Activated naive CD8-positive, alpha-beta T cell treated with anti-CD3 and anti-CD28 coated beads, Interleukin-2, amount 10 ng/mL, durations not matched to agents 7 days and 5 days (primary cell): ENCODE results near the gene ADGRD1. TPM values are rescaled to one million over a fixed set of nuclear protein-coding genes. Genes with fewer than 3 reads are reported as not detected.

ENCODE experiments used
- ATAC-seq: fragments of 150-1000 bp; cut with Tn5 transposase; one replicate; pipeline ENCODE4 v1.10.0; 2021; ENCODE audit warnings: low read depth, moderate library complexity
- POLR2A ChIA-PET: fragments of 350-600 bp; sonication (Branson Sonifier 250); formaldehyde crosslinking; loops from one replicate; lab custom pipeline; 2021; ENCODE audit warnings: antibody characterized with exemption; lab: Charles Lee
- DNase-seq: peaks from one replicate; pipeline ENCODE4 v3.0.0; 2021
- H3K27ac Mint-ChIP-seq: one replicate; pipeline ENCODE4 v1.8.0; 2022; ENCODE audit warnings: mild to moderate bottlenecking, mixed read lengths
- H3K27me3 Mint-ChIP-seq: one replicate; pipeline ENCODE4 v1.8.0; 2022; ENCODE audit warnings: mild to moderate bottlenecking, moderate library complexity, mixed read lengths
- H3K36me3 Mint-ChIP-seq: one replicate; pipeline ENCODE4 v1.8.0; 2021; ENCODE audit warnings: mild to moderate bottlenecking, mixed read lengths
- H3K4me1 Mint-ChIP-seq: one replicate; pipeline ENCODE4 v1.8.0; 2021; ENCODE audit warnings: mixed read lengths
- H3K4me3 Mint-ChIP-seq: one replicate; pipeline ENCODE4 v1.8.0; 2022; ENCODE audit warnings: mild to moderate bottlenecking, moderate library complexity, mixed read lengths
- H3K9me3 Mint-ChIP-seq: one replicate; pipeline ENCODE4 v1.8.0; 2021; ENCODE audit warnings: mixed read lengths
- total RNA-seq, 2 experiments: library from RNA; stranded (reverse); gene quantifications; one replicate each; pipeline ENCODE4 v1.2.3, GENCODE V29; 2021

Gene ADGRD1
- total RNA-seq, 2 experiments from 2014 or later, result not detected

DNA sequence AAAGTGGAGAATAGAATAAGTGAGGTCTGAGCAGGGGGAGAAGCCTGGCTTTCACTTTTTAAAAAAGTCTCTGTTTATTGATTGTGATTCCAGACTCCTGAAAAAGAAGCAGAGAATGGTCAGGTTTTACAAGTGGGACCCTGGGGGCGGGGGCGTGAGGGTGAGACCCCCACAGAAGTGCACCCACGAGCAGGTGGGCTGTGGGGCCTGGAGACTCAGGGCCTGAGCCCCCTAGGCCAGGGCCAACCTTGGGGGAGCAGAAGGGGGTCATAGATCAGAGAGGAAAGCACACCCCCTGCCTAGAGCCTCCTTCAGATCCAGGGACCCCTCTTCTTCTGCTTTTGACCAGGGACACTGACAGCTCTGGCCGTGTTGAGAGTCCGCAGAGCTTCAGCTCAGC lies 180.3 kb downstream of the ADGRD1 start:
- DNase-seq (no peak), ATAC-seq (no peak)
- H3K36me3 Mint-ChIP-seq, result no peaks in the 10 kb centered on the region
- H3K27ac Mint-ChIP-seq, result no peak overlapping the region
- POLR2A ChIA-PET, result no interaction called here
- H3K4me3 Mint-ChIP-seq, result no peak overlapping the region
- no peaks in the 10 kb centered on the region for H3K4me1 Mint-ChIP-seq
- H3K9me3 Mint-ChIP-seq, result no peaks in the 10 kb centered on the region
- H3K27me3 Mint-ChIP-seq, result no peaks in the 10 kb centered on the region

DNA sequence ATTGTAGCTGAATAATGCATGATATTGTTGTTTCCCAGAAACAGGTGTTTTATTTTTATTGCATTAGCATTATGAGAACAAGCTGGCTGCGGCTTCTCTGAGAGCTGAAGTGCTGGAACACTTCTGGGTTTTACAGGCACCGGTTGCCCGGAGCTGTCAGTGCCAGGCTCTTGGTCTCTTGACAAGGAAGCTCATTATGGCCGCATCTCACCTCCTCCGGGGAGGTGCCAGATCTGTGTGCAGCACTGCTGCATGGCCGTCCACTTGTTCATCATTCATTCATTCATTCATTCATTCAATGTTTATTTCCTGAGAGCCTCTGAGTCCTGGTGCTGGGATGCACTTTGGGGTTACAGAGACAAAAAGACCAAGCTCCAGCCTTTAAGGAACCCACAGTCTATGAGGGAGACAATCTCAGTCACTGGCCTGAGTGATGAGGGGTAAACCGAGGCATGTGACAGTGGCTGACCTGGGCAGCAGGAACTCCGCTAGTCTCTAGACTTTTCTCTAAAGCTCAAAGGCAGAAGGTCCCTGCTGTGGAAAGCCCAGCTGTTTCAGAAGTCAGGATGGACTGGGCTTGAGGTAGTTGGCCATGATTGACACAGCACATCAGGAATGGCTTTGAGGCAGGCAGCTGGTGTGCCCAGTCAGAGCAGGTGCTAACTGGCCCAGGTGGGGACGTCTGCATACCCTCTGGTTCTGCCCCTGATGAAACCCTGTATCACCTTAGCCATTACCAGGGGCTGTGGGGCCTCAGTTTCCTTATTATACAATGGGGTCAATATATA lies 181.0 kb downstream of the ADGRD1 start:
- Mint-ChIP-seq H3K9me3 (no peaks in the 10 kb centered on the region), H3K27ac (no peak overlapping the region), H3K36me3 (no peaks in the 10 kb centered on the region), H3K27me3 (no peaks in the 10 kb centered on the region), H3K4me1 (no peaks in the 10 kb centered on the region), H3K4me3 (no peak overlapping the region)
- POLR2A ChIA-PET, result no interaction called here
- DNase-seq (no peak), ATAC-seq (no peak)

DNA sequence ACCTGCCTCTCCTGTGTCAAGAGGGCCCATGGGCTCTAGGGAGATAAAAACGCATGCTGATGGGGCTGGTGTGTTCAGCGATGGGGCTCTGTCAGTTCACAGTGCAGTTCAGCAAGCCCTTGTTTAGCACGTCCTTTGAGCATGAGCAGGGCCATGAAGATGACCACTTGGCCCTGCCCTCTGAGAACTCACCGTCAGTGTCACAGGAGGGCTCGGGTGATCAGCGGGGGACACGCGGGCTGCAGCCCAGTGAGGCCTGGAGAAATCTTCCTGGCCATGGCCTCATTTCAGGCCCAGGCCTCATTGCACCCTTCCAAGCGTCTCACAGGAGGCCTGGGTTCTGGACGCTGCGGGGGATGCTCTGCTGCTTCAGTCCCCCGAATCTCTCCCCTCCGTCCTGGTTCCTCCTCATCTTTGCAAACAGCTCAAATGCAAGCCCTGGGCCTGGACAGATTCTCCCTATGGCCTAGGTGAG lies 181.6 kb downstream of the ADGRD1 start:
- H3K4me1 Mint-ChIP-seq, result no peaks in the 10 kb centered on the region
- H3K27ac Mint-ChIP-seq, result no peak overlapping the region
- H3K36me3 Mint-ChIP-seq, result no peaks in the 10 kb centered on the region
- ATAC-seq, result no peak
- no peaks in the 10 kb centered on the region for H3K27me3 Mint-ChIP-seq
- no peaks in the 10 kb centered on the region for H3K9me3 Mint-ChIP-seq
- H3K4me3 Mint-ChIP-seq, result no peak overlapping the region
- no peak for DNase-seq
- POLR2A ChIA-PET, result no interaction called here

DNA sequence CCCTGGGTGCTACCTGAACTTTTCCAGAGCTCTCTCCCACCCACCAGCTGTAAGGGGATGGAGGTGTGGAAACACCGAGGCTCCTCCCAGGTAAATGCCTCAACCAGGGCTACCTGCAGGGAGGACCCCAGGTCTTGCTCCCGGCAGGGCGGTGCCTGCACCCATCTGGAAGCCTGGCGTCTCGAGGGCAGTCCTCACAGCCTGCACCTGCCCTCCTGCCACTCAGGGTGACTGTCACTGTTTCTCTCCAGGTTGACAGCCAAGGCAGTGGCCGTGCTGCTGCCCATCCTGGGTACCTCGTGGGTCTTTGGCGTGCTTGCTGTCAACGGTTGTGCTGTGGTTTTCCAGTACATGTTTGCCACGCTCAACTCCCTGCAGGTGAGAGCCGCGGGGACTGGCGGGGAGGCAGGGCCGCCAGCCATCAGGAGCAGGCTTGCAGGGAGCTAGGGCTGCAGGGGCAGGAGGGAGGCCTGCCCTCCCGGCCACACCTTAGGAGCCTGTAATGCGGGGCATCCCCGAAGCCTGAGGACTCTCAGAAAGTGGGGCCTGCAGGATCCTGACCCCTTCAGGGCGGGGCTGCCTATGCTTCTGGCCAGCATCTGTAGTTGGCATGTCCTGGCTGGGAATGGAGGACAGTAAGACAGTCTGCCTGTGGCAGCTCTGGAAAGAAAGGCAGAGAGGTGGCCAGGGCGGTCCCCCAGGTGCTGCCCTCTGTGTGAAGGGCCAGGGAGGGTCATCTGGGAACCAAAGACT lies 182.3 kb downstream of the ADGRD1 start:
- Mint-ChIP-seq H3K4me3 (no peak overlapping the region), H3K9me3 (no peaks in the 10 kb centered on the region), H3K4me1 (no peaks in the 10 kb centered on the region), H3K27me3 (no peaks in the 10 kb centered on the region), H3K36me3 (no peaks in the 10 kb centered on the region), H3K27ac (no peak overlapping the region)
- POLR2A ChIA-PET, result no interaction called here
- no peak for DNase-seq
- no peak for ATAC-seq

DNA sequence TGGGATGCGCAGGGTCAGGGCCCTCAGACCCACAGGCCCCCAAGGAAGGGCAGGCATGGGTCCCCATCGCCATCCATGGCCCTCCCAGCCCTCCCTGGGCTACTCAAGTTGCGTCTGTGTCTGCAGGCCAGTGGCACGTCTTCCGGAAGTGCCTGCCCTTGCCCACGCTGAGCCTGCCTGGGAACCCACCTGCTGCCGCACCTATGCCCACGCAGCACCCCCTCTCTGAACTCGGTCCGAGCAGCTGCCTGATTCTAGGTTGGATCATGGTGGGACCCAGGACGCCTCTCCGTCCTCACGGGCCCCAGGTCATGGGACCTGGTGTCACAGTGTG lies 182.8 kb downstream of the ADGRD1 start:
- H3K27me3 Mint-ChIP-seq, result no peaks in the 10 kb centered on the region
- no peaks in the 10 kb centered on the region for H3K4me1 Mint-ChIP-seq
- no peak overlapping the region for H3K27ac Mint-ChIP-seq
- no peaks in the 10 kb centered on the region for H3K9me3 Mint-ChIP-seq
- POLR2A ChIA-PET, result no interaction called here
- no peak for ATAC-seq
- DNase-seq, result no peak
- no peak overlapping the region for H3K4me3 Mint-ChIP-seq
- H3K36me3 Mint-ChIP-seq, result no peaks in the 10 kb centered on the region

DNA sequence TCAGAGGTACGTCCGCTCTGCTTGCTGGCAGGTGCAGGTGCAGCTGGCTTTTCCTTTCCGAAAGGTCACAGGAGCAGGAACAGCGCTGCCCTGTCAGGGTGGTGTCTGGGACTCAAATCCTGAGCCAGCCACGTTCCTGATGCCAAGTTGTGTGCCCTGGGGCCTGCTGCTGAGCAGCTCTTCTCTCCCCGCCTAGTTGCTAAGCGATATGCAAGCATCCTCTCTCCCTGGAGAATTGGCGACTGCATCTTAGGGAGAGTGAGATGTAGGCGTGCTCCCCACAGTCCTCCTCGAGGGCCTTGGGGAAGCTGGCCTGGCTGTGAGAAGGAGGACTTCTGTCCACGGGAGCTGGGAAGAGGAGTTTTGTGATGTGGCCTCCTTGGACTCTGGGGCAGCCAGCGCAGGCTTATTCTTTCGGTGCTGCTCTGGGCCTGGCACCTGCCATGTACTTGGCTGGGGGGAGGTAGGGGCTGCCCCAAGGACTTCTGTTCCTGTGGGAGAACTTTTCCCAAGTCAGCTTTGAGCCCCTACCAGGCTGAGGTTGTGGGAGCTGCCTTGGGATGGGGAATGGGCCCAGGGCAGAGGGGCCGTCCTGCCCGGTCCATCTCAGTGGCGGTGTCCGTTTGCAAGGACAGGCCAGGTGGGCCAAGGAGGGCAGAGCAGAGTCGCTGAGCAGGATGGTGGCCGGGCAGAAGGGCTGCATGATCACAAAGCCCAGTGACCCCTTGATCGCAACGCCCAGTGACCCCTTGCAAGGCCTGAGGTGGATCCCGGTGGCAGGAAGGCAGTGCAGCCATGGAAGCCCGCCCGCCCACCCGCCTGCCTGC lies 183.5 kb downstream of the ADGRD1 start:
- ATAC-seq (no peak), DNase-seq (no peak)
- Mint-ChIP-seq H3K27me3 (no peaks in the 10 kb centered on the region), H3K4me3 (no peak overlapping the region), H3K27ac (no peak overlapping the region), H3K4me1 (no peaks in the 10 kb centered on the region), H3K9me3 (no peaks in the 10 kb centered on the region), H3K36me3 (no peaks in the 10 kb centered on the region)
- POLR2A ChIA-PET, result no interaction called here

DNA sequence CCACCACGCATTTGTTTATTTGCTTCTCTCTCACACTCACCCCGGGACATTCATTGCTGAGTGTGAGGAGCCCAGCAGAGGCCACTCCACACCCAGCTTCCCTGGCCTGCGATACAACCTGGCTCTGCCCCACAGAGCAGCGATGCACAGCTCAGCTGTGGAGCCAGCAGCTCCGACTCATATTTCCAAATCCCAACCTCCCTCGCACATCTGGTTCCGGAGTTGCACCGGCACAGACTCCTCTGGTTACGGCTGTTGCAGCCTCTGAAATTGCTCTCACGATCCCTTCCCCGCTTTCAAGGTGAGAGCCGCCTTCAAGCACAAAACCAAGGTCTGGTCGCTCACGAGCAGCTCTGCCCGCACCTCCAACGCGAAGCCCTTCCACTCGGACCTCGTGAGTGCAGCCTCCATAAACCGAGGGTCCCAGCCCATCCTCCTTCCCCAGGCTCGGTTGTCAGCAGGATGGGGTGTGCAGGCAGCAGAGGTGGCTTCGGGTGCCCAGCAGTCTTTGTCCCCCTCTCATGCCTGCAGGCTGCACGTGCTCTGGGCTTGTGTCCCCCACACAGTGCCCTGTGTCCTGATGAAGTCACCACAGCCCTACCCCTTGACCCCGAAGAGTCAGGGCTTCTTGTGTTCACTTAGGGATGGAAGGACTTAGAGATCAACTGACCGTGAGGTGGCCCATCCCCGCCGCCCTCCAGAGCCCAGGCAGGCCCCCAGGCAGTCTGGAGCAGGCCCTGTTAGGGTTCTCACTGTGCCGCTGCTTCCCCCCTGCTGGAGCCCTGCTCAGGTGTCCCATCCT lies 184.3 kb downstream of the ADGRD1 start:
- POLR2A ChIA-PET, result no interaction called here
- H3K36me3 Mint-ChIP-seq, result no peaks in the 10 kb centered on the region
- no peaks in the 10 kb centered on the region for H3K9me3 Mint-ChIP-seq
- ATAC-seq, result no peak
- H3K4me3 Mint-ChIP-seq, result no peak overlapping the region
- no peaks in the 10 kb centered on the region for H3K4me1 Mint-ChIP-seq
- no peaks in the 10 kb centered on the region for H3K27me3 Mint-ChIP-seq
- no peak for DNase-seq
- H3K27ac Mint-ChIP-seq, result no peak overlapping the region

DNA sequence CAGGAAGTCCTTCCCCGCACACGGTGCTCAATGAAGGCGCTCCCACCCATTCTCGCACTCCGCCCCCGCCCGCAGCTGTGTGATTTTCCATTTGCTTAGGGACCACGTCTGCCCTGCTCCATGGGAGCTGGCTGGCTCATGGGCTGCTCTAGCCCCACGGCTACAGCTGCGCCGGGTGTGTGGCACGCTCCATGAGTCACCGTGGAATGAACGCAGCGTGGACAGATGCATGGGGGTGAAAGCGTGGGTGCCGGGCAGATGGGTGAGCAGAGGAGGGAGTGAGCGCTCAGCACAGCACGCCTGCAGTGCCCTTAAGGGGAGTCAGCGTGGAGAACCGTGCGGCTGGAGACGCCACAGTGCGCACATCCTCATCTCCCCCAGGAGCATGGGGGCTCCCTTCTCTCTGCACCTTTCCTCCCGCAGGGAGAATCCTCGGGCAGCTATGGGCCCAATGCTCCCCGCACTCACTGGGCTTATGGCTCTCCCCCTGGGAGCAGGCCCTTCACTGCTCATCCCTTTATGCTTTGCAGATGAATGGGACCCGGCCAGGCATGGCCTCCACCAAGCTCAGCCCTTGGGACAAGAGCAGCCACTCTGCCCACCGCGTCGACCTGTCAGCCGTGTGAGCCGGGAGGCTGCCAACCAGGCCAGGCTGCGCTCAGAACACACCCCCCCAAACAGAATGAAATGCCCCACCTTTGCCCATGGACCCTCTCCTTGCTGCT lies 185.1 kb downstream of the ADGRD1 start:
- ATAC-seq, result no peak
- Mint-ChIP-seq H3K9me3 (no peaks in the 10 kb centered on the region), H3K4me3 (no peak overlapping the region), H3K36me3 (no peaks in the 10 kb centered on the region), H3K27ac (no peak overlapping the region), H3K4me1 (no peaks in the 10 kb centered on the region), H3K27me3 (peaks cover 4% of the 10 kb centered on the region)
- POLR2A ChIA-PET, result no interaction called here
- no peak for DNase-seq

DNA sequence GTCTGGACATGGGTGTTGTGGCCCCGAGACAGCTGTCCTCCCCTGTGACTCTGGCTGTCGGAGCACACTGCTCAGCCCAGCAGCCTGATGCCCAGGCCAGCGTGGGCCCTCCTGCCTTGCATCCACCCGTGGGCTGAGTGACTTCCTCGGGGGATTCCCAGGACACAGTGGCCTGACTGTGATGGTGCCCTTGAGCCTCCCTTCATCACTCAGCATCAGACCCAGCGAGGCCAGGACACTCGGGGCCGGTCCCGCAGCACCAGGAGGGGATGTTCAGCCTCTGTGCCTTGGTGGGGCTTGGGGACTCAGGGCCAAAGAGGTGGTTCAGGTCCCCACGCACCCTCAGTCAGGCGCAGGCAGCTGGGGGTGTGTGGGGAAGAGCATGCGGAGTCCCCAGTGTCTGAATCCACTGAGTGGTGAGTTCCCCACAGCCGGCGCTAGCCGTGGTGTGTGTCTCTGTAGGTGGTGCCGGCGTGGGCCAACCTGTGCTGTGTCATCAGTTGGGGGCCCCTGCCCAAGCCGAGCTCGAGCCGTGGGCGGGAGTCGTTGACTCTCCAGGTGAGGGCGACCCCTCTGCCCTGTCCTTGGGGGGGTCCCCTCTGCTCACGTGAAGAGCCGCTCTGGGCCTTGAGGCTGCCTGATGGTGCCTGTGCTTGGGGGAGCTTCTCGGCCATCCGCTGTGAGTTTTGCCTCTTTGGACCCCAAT lies 185.8 kb downstream of the ADGRD1 start:
- Mint-ChIP-seq H3K27me3 (peaks cover 5% of the 10 kb centered on the region), H3K36me3 (no peaks in the 10 kb centered on the region), H3K27ac (no peak overlapping the region), H3K4me1 (no peaks in the 10 kb centered on the region), H3K4me3 (no peak overlapping the region), H3K9me3 (no peaks in the 10 kb centered on the region)
- ATAC-seq, result no peak
- DNase-seq, result no peak
- POLR2A ChIA-PET, result no interaction called here

DNA sequence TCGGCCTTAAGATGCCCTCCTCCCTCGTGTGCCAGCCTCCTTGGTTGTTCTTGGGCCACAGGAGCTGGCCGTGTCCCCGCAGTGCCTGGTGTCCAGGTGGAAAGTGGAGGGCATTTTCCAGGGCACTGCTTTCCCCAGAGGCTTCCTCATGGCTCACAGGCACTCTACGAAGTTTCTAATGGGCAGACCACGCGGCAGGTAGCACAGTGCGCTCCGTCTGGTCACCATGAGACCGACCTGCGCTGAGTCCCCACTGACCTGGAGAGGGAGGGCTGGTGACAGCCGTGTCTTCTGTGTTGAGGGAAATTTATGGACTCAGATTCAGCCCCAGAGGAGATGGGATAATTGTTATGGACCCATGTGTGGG lies 186.3 kb downstream of the ADGRD1 start:
- no peaks in the 10 kb centered on the region for H3K4me1 Mint-ChIP-seq
- DNase-seq, result no peak
- ATAC-seq, result no peak
- POLR2A ChIA-PET, result no interaction called here
- no peaks in the 10 kb centered on the region for H3K36me3 Mint-ChIP-seq
- H3K27me3 Mint-ChIP-seq, result peaks cover 6% of the 10 kb centered on the region
- no peak overlapping the region for H3K27ac Mint-ChIP-seq
- H3K4me3 Mint-ChIP-seq, result no peak overlapping the region
- H3K9me3 Mint-ChIP-seq, result no peaks in the 10 kb centered on the region

DNA sequence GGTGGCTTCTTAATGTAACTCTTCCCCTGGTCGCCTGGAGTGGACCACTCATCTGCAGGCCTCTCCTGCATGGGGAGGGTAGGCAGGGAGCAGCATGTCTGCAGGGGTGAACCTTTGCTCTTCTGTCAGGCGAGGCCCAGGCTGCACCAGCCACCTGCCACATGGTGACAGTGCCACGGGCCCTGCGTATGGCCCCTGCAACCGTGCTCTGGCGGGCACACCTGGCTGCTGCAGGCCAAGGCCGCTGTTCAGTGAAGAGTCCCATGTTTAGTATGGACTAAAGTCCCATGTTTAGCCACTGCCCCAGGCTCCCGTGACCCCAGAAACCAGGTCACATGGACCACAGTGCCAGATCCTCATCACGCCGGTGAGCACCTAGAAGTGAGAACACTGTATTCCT lies 187.0 kb downstream of the ADGRD1 start:
- H3K27me3 Mint-ChIP-seq, result peaks cover 11% of the 10 kb centered on the region
- DNase-seq (no peak), ATAC-seq (no peak)
- H3K4me1 Mint-ChIP-seq, result no peaks in the 10 kb centered on the region
- no peaks in the 10 kb centered on the region for H3K36me3 Mint-ChIP-seq
- H3K9me3 Mint-ChIP-seq, result no peaks in the 10 kb centered on the region
- no peak overlapping the region for H3K4me3 Mint-ChIP-seq
- POLR2A ChIA-PET, result no interaction called here
- no peak overlapping the region for H3K27ac Mint-ChIP-seq

DNA sequence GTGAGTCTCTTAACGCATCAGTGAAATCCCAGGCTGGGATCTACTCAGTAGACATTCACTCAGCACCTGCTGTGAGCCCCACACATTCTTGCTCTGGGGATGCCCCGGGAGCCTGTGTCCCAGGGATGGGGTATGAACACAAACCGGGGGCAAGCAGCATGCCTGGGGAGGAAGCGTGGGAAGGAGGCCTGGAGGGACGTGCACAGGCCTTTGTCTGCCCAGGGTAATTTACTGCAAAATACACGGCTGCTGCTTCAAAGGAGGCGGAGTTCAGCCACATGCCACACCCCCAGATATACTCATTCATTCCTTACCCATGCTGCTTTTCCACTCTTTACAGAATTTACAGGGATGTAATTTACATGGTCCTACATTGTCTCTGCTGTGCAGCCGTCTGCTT lies 187.8 kb downstream of the ADGRD1 start:
- POLR2A ChIA-PET, result no interaction called here

More for the DNA sequence above, 187.8 kb downstream of the ADGRD1 start:
- H3K36me3 Mint-ChIP-seq, result no peaks in the 10 kb centered on the region
- no peak overlapping the region for H3K27ac Mint-ChIP-seq
- no peak overlapping the region for H3K4me3 Mint-ChIP-seq
- H3K4me1 Mint-ChIP-seq, result no peaks in the 10 kb centered on the region
- DNase-seq, result no peak
- H3K27me3 Mint-ChIP-seq, result peaks cover 12% of the 10 kb centered on the region
- no peak for ATAC-seq
- H3K9me3 Mint-ChIP-seq, result no peaks in the 10 kb centered on the region
